NCI-H146 treated with DMSO at 0.1 percent for 48 hours (cell line): Measurements from ENCODE around the gene MSMO1.

Experiments used
- DNase-seq: peaks from one replicate; lab custom pipeline; 2025; ENCODE audit not compliant: unreplicated experiment; lab: John Stamatoyannopoulos, UW

The MSMO1 gene

GRCh38 chr4:165359506-165359905 lies 32.0 kb downstream of the MSMO1 start:
- DNase-seq = no peak

GRCh38 chr4:165360041-165360695 lies 32.7 kb downstream of the MSMO1 start:
- DNase-seq = no peak

GRCh38 chr4:165360985-165361670 lies 33.7 kb downstream of the MSMO1 start:
- no peak for DNase-seq

GRCh38 chr4:165361810-165362209 lies 34.3 kb downstream of the MSMO1 start:
- DNase-seq = no peak

DNA sequence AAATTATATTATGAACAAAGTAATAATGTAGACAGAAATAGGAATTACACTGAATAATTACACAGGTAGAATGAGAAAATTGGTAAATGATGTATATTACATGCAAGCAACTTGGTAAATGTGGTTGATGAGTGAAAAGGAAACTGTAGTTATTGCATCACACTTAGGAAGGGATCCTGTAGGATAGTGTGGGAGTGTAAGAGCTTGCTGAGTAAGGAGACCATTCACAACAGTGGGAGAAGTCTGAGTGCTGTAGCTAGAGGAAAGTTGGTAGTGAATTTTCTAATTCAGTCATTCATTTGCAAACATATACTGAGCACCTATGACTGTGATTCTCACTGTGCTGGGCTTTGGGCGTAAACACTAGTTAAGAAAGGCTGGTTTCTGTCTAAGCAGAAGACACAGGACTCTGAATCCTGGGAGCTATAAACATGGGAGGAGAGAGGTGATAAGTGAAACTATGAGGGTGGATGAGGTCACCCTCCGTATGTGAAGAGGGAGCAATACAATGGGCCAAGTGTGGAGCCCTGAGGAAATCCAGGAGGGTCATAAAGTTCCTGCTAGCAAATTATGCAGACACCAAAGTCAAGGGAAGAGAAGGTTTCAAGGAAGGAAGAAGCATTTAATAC lies 37.1 kb downstream of the MSMO1 start:
- no peak for DNase-seq

- no peak for DNase-seq
Measured at GRCh38 chr4:165367040-165367439, 39.6 kb downstream of the MSMO1 start.

GRCh38 chr4:165368114-165368513 lies 40.6 kb downstream of the MSMO1 start:
- peak; percentile 35 for DNase-seq

GRCh38 chr4:165368567-165368966 lies 41.1 kb downstream of the MSMO1 start:
- DNase-seq = no peak

DNA sequence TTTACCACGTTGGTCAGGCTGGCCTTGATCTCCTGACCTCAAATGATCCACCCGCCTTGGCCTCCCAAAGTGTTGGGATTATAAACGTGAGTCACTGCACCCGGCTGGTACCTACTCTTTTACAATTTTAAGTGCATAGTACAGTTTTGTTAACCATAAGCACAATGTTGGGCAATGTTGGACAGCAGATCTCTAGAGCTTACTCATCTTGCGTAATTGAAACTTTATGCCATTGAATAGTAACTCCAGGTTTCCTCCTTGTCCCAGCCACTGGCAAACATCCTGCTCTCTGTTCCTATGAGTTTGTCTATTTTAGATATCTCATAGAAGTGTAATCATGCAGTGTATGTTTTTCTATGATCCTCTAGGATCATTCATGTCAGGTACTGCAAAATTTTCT lies 42.1 kb downstream of the MSMO1 start:
- no peak for DNase-seq

- DNase-seq = no peak
Measured at GRCh38 chr4:165370530-165370929, 43.1 kb downstream of the MSMO1 start.

GRCh38 chr4:165375465-165375864 lies 48.0 kb downstream of the MSMO1 start:
- DNase-seq = no peak

DNA sequence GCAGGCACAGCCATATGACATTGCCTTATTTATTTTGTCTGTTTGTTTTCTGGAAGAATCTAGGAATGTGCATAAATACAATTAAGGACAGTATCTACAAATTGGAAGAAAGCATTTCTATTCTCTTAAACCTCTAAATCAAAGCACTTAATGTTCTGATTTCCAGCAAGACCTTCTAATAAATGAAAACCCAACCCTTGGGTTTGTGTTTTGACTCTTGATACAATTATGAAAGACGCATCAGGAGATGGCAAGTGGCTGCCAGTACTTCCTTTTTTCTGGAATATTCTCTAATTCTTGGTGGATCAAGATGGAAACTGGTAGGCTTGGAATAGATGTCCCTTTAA lies 50.9 kb downstream of the MSMO1 start:
- no peak for DNase-seq

DNA sequence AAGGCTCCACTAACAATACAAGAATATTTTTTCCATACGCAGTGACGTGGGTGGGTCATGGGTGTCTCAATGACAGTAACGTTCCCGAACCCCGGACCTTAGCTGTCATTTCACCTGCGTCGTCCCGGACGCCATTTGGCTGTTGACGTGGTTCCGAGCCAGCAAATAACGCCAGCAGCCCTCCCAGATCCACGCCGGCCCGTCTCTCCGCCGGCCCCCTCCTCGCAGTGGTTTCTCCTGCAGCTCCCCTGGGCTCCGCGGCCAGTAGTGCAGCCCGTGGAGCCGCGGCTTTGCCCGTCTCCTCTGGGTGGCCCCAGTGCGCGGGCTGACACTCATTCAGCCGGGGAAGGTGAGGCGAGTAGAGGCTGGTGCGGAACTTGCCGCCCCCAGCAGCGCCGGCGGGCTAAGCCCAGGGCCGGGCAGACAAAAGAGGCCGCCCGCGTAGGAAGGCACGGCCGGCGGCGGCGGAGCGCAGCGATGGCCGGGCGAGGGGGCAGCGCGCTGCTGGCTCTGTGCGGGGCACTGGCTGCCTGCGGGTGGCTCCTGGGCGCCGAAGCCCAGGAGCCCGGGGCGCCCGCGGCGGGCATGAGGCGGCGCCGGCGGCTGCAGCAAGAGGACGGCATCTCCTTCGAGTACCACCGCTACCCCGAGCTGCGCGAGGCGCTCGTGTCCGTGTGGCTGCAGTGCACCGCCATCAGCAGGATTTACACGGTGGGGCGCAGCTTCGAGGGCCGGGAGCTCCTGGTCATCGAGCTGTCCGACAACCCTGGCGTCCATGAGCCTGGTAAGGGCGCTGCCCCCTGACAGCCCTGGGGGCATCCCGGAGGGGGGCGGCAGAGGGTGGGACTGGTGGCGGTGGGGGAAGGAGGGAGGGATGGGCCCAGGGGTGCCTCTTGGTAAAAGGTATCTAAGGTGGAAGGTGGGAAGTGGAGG lies 51.5 kb downstream of the MSMO1 start, which contains the start of gene CPE:
TSS of gene CPE (plus strand) at position 264 of the 933 bp plus-strand sequence. CDS start at position 478, 214 bp downstream.
- peak; percentile 63 for DNase-seq

DNA sequence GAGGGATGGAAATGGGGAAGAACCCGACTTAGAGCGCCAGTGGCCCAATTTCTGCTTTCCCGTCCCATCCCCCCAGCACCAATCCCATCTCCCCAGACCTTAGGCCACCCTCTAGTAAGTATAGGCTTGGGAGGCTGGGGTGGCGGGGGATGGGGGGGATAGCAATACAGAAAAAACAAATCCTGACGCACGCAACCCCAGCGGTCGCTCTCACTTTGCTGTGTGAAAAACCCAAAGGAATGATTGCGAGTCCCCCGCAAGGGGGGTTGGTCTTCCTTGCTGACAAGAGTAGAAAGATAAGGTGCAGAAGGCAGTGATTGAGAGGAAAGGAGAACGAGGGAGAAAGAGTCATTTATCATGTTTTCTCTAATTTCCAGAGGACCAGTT lies 52.2 kb downstream of the MSMO1 start:
- no peak for DNase-seq

DNA sequence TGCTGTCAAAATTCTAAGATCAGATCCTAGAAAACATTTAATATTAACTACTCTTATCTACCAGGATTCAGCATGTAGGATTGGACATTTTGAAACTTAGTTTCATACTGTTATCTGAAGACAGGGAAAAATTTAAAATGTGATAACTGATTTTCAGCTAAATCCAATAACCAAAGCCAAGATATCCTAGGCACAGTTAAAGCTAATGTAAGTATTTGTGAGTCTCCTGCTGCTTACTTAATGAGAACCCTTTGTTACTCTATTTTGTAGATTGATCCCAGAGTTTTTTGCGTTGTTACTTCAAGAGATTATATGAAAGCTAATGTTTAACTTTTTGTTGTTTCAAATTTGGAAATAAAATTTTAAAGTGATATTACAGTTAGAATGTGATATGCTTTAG lies 53.3 kb downstream of the MSMO1 start:
- no peak for DNase-seq

DNA sequence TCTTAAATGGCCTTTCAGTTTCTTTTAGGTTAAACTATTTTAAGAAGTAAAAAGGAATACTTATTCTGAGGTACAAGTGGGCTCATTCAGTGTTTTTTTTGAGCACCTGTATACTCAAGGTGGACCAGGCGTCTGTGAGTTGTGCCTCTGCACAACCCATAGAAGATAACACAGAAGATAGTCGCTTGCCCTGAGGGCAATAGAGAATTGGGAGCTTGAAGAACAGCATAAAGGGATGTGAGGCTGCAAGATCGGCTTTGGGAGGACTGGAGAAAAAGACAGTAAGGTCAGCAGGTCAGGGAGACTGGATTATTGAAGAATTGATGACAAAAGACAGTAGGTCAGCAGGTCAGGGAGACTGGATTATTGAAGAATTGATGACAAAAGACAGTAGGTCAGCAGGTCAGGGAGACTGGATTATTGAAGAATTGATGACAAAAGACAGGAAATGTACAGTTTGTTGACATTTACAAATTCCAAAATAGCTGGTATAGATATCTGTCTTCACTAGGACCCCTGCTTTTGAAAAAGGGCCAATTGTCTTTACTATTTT lies 54.4 kb downstream of the MSMO1 start:
- peak; percentile 3 for DNase-seq

- DNase-seq = no peak
Measured at GRCh38 chr4:165382640-165383039, 55.2 kb downstream of the MSMO1 start.

DNA sequence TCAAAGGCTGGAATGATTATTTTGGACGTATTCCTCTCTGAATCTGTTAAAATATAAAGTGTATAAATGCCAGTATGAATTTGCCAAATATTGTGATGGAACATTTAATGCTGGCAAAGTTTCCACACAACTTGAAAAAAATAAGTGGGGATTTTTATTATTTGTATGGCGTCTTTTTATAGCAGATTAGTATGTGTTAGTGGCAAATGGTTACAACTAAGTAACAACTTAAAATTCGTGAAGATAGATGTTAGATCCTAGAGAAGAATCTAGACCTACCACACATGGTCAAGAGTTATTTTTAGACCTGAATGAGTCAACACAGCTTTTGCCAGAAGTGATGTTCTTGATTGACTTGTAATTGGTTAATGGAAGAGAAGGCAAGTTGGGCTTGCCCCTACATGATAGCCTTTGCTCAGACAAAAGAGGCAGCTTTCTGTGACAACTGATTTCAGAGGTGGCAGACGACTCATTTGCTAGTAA lies 56.2 kb downstream of the MSMO1 start:
- DNase-seq = peak; percentile 13

GRCh38 chr4:165384186-165384585 lies 56.7 kb downstream of the MSMO1 start:
- DNase-seq = no peak

GRCh38 chr4:165384598-165384997 lies 57.1 kb downstream of the MSMO1 start:
- DNase-seq = no peak

DNA sequence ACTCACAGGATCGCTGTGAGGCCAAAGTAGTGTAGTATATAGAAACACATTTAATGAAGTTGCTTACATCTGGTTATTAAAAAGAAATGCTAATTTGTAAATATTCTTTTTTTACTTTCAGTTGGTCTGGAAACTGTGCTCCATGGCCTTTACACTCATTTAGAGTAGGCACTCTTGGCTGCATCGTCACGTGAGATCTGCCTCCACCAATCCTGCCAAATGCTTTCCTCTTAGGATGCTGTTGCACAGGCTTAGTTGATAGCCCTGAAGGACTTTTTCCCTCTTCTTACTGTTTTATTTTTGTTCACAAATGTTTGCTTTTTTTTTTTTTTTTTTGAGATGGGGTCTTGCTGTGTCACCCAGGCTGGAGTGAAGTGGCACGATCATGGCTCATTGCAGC lies 57.7 kb downstream of the MSMO1 start:
- DNase-seq = no peak
